HL-60 (cell line): ENCODE data around the gene CDC5L.

ENCODE experiments used
- DNase-seq, 2 experiments: peaks; one replicate each; pipeline ENCODE4 v3.0.0-alpha.2; 2010 to 2020; ENCODE audit warnings: low read depth in 1 of 2, low spot score in 1 of 2
- H3K27ac ChIP-seq: fragments of 250-450 bp; sonication (Bioruptor Pico); replicated peaks from 2 replicates; pipeline ENCODE4 v1.5.1; 2020; ENCODE audit warnings: mild to moderate bottlenecking, moderate library complexity
- H3K27me3 ChIP-seq: fragments of 250-450 bp; sonication (Bioruptor Pico); 2 replicates; pipeline ENCODE4 v1.5.1; 2021; ENCODE audit warnings: mild to moderate bottlenecking, moderate library complexity; ENCODE audit not compliant: insufficient read depth, poor library complexity, severe bottlenecking
- H3K4me3 ChIP-seq: replicated peaks from 2 replicates; pipeline ENCODE4 v1.5.1; 2011; ENCODE audit warnings: mild to moderate bottlenecking, control low read depth, low read length; ENCODE audit not compliant: insufficient read depth
- GABPA ChIP-seq: IDR thresholded peaks from 2 replicates; pipeline ENCODE4 v1.6.1; 2012; ENCODE audit warnings: low read depth
- POLR2AphosphoS5 ChIP-seq: IDR thresholded peaks from 2 replicates; pipeline ENCODE4 v1.6.1; 2012; ENCODE audit warnings: low read depth
- SPI1 ChIP-seq: IDR thresholded peaks from 2 replicates; pipeline ENCODE4 v1.6.1; 2012; ENCODE audit warnings: low read depth, mild to moderate bottlenecking, borderline replicate concordance
- TF ChIP-seq, protein P1 (sequence below): IDR thresholded peaks from one replicate; pipeline ENCODE4 v1.5.1; 2011; ENCODE audit warnings: low read length, control low read depth, inconsistent platforms; ENCODE audit not compliant: insufficient read depth
- TF ChIP-seq, protein P2 (sequence below): IDR thresholded peaks from 2 replicates; pipeline ENCODE4 v1.6.1; 2012; ENCODE audit warnings: low read depth; ENCODE audit not compliant: insufficient replicate concordance

The CDC5L gene

DNA sequence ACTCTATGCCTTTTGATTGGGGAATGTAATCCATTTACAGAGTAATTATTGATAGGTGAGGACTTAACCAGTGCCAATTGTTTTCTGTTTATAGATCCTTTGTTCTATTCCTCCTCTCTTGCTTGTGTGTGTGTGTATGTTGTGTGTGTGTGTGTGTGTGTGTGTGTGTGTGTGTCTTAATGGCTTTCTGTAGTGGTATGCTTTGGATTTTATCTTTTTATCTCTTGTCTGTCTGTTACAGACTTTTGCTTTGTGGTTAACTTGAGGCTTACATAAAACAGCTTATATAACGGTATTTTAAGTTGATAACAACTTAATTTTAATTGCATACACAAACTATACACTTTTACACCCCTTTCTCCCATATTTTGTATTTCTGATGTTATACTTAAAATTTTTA lies 54.7 kb downstream of the CDC5L start:
- no peak for DNase-seq
- H3K27ac ChIP-seq, result no peak overlapping the region
- TF ChIP-seq SPI1, result no peak
- TF ChIP-seq, protein P1, sequence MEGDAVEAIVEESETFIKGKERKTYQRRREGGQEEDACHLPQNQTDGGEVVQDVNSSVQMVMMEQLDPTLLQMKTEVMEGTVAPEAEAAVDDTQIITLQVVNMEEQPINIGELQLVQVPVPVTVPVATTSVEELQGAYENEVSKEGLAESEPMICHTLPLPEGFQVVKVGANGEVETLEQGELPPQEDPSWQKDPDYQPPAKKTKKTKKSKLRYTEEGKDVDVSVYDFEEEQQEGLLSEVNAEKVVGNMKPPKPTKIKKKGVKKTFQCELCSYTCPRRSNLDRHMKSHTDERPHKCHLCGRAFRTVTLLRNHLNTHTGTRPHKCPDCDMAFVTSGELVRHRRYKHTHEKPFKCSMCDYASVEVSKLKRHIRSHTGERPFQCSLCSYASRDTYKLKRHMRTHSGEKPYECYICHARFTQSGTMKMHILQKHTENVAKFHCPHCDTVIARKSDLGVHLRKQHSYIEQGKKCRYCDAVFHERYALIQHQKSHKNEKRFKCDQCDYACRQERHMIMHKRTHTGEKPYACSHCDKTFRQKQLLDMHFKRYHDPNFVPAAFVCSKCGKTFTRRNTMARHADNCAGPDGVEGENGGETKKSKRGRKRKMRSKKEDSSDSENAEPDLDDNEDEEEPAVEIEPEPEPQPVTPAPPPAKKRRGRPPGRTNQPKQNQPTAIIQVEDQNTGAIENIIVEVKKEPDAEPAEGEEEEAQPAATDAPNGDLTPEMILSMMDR, result no peak
- TF ChIP-seq, protein P2, sequence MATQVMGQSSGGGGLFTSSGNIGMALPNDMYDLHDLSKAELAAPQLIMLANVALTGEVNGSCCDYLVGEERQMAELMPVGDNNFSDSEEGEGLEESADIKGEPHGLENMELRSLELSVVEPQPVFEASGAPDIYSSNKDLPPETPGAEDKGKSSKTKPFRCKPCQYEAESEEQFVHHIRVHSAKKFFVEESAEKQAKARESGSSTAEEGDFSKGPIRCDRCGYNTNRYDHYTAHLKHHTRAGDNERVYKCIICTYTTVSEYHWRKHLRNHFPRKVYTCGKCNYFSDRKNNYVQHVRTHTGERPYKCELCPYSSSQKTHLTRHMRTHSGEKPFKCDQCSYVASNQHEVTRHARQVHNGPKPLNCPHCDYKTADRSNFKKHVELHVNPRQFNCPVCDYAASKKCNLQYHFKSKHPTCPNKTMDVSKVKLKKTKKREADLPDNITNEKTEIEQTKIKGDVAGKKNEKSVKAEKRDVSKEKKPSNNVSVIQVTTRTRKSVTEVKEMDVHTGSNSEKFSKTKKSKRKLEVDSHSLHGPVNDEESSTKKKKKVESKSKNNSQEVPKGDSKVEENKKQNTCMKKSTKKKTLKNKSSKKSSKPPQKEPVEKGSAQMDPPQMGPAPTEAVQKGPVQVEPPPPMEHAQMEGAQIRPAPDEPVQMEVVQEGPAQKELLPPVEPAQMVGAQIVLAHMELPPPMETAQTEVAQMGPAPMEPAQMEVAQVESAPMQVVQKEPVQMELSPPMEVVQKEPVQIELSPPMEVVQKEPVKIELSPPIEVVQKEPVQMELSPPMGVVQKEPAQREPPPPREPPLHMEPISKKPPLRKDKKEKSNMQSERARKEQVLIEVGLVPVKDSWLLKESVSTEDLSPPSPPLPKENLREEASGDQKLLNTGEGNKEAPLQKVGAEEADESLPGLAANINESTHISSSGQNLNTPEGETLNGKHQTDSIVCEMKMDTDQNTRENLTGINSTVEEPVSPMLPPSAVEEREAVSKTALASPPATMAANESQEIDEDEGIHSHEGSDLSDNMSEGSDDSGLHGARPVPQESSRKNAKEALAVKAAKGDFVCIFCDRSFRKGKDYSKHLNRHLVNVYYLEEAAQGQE, result no peak
- TF ChIP-seq GABPA, result no peak
- no peak for TF ChIP-seq POLR2AphosphoS5

GRCh38 chr6:44442833-44443444 lies 55.4 kb downstream of the CDC5L start:
- TF ChIP-seq GABPA (no peak), POLR2AphosphoS5 (no peak), SPI1 (no peak)
- TF ChIP-seq, protein P1, result no peak
- TF ChIP-seq, protein P2, result no peak
- Histone ChIP-seq H3K4me3 (no peak overlapping the region), H3K27ac (no peak overlapping the region), H3K27me3 (no peaks in the 10 kb centered on the region)
- no peak for DNase-seq

More for the DNA sequence above, 54.7 kb downstream of the CDC5L start:
- Histone ChIP-seq H3K4me3 (no peak overlapping the region), H3K27me3 (no peaks in the 10 kb centered on the region)

DNA sequence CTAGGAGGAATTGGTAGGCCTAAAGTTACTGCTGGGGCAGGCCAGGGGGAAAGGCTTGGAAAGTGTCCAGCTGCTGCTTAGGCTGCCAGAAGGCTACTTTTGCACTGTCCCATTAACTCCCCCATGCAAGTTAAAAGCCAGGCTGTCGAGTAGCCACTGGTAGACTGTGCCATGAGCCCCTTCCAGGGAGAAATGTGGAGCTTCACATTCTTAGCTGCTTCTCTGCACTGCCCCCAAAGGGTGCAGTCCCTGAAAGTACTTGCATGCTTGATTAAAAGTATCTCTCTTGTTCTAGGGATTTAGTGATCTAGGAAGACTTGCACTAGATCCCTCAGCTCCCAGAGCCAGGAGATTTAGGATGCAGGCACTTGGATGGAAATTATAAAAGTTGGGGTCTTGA lies 57.3 kb downstream of the CDC5L start:
- Histone ChIP-seq H3K27me3 (no peaks in the 10 kb centered on the region), H3K4me3 (no peak overlapping the region), H3K27ac (no peak overlapping the region)
- no peak for DNase-seq
- no peak for TF ChIP-seq SPI1
- no peak for TF ChIP-seq POLR2AphosphoS5
- TF ChIP-seq GABPA, result no peak
- TF ChIP-seq, protein P2, result no peak
- TF ChIP-seq, protein P1, result no peak
